CD14-positive monocyte (primary cell): ENCODE measurements around the gene CSNK1G1. TPM values are rescaled to one million over a fixed set of nuclear protein-coding genes. Genes with fewer than 3 reads are reported as not detected.
"Not testable (repeated sequence)": the region's sequence is repeated elsewhere in the genome, so short reads cannot be mapped to it uniquely, and the experiment has no call there.

Source experiments
- DNase-seq, 3 donors: peaks; one replicate each; pipeline ENCODE4 v3.0.0-alpha.2; 2011 to 2022
- H2AFZ ChIP-seq: 2 replicates; pipeline ENCODE4 v1.6.0; 2012; ENCODE audit warnings: mild to moderate bottlenecking, low read depth, low read length, inconsistent platforms; ENCODE audit not compliant: insufficient read depth, poor library complexity, severe bottlenecking
- H3K27ac ChIP-seq, 2 donors: 1 replicate in 1 of 2; 2 replicates in 1 of 2; pipeline ENCODE4 v1.5.1; 2012 to 2013; ENCODE audit warnings: low read length in 2 of 2, control low read depth in 1 of 2, inconsistent platforms in 1 of 2, low read depth in 1 of 2, mild to moderate bottlenecking in 1 of 2
- H3K27me3 ChIP-seq, 2 donors: one replicate each; pipeline versions ENCODE4 v1.6.0 to v1.6.1; 2011 to 2013; ENCODE audit warnings: low read length in 2 of 2; ENCODE audit not compliant: control insufficient read depth in 2 of 2, insufficient read depth in 2 of 2
- H3K36me3 ChIP-seq, 2 donors: replicated peaks in 1 of 2; 1 replicate in 1 of 2; 2 replicates in 1 of 2; pipeline versions ENCODE4 v1.5.1 to v1.6.1; 2012 to 2013; ENCODE audit warnings: low read length in 2 of 2, control low read depth in 1 of 2, inconsistent platforms in 1 of 2, mild to moderate bottlenecking in 1 of 2; ENCODE audit not compliant: insufficient read depth in 2 of 2, control insufficient read depth in 1 of 2
- H3K4me1 ChIP-seq, 2 donors: 1 replicate in 1 of 2; 2 replicates in 1 of 2; pipeline versions ENCODE4 v1.5.1 to v1.6.1; 2012 to 2013; ENCODE audit warnings: low read length in 2 of 2, control low read depth in 1 of 2, inconsistent platforms in 1 of 2, mild to moderate bottlenecking in 1 of 2, moderate library complexity in 1 of 2; ENCODE audit not compliant: insufficient read depth in 2 of 2, control insufficient read depth in 1 of 2
- H3K4me2 ChIP-seq: replicated peaks from 2 replicates; pipeline ENCODE3; 2012; ENCODE audit warnings: low read length, moderate library complexity, mild to moderate bottlenecking; ENCODE audit not compliant: poor library complexity, severe bottlenecking; ENCODE audit errors: extremely low read depth
- H3K4me3 ChIP-seq, 3 experiments: fragments of 200-600 bp in 1 of 3; sonication (generic) in 1 of 3; replicated peaks in 1 of 3; 1 replicate in 2 of 3; 2 replicates in 1 of 3; pipeline ENCODE4 v1.5.1; 2011 to 2013; ENCODE audit warnings: low read length in 3 of 3, mild to moderate bottlenecking in 3 of 3, control low read depth in 2 of 3, low read depth in 2 of 3, inconsistent platforms in 1 of 3, moderate library complexity in 1 of 3
- H3K79me2 ChIP-seq: 2 replicates; pipeline ENCODE4 v1.6.0; 2012; ENCODE audit warnings: mild to moderate bottlenecking, control low read depth, inconsistent platforms, low read length, moderate library complexity; ENCODE audit not compliant: insufficient read depth
- H3K9ac ChIP-seq: 2 replicates; pipeline ENCODE4 v1.6.0; 2017; ENCODE audit warnings: low read length, mild to moderate bottlenecking; ENCODE audit not compliant: insufficient read depth, poor library complexity, severe bottlenecking
- H3K9me3 ChIP-seq, 2 donors: replicated peaks in 1 of 2; 1 replicate in 1 of 2; 2 replicates in 1 of 2; pipeline versions ENCODE4 v1.5.1 to v1.6.1; 2012 to 2013; ENCODE audit warnings: low read length in 2 of 2, control low read depth in 1 of 2; ENCODE audit not compliant: control insufficient read depth in 1 of 2, insufficient read depth in 1 of 2
- H4K20me1 ChIP-seq: 2 replicates; pipeline ENCODE4 v1.6.0; 2012; ENCODE audit warnings: mild to moderate bottlenecking, low read length, control low read depth, moderate library complexity; ENCODE audit not compliant: insufficient read depth
- H3K27ac Mint-ChIP-seq, 7 donors: one replicate each; pipeline ENCODE4 v1.8.0; 2020; ENCODE audit warnings: mild to moderate bottlenecking in 7 of 7, mixed read lengths in 7 of 7, moderate library complexity in 6 of 7, inconsistent platforms in 2 of 7
- H3K27me3 Mint-ChIP-seq, 3 donors: one replicate each; pipeline ENCODE4 v1.8.0; 2021 to 2022; ENCODE audit warnings: low read depth in 3 of 3, mild to moderate bottlenecking in 3 of 3, mixed read lengths in 3 of 3, moderate library complexity in 3 of 3, inconsistent platforms in 1 of 3
- H3K36me3 Mint-ChIP-seq, 2 donors: one replicate each; pipeline ENCODE4 v1.8.0; 2020; ENCODE audit warnings: mixed read lengths in 2 of 2, inconsistent platforms in 1 of 2, mild to moderate bottlenecking in 1 of 2
- H3K4me1 Mint-ChIP-seq: one replicate; pipeline ENCODE4 v1.8.0; 2020; ENCODE audit warnings: mild to moderate bottlenecking, mixed read lengths
- H3K4me3 Mint-ChIP-seq, 2 donors: one replicate each; pipeline ENCODE4 v1.8.0; 2020; ENCODE audit warnings: mild to moderate bottlenecking in 2 of 2, mixed read lengths in 2 of 2, moderate library complexity in 1 of 2
- H3K9me3 Mint-ChIP-seq, 7 donors: one replicate each; pipeline ENCODE4 v1.8.0; 2020 to 2022; ENCODE audit warnings: mixed read lengths in 7 of 7, mild to moderate bottlenecking in 6 of 7, moderate library complexity in 6 of 7, inconsistent platforms in 2 of 7
- CTCF ChIP-seq: fragments of 200-600 bp; IDR thresholded peaks from one replicate; pipeline ENCODE4 v1.8.0; 2022; ENCODE audit warnings: antibody characterized with exemption, mild to moderate bottlenecking
- WGBS: methylation state at CpG from one replicate; pipeline ENCODE4 v1.1.5; 2013; ENCODE audit warnings: missing lambda C conversion rate; ENCODE audit not compliant: insufficient coverage; 5-methylcytosine and 5-hydroxymethylcytosine counted together
- intact Hi-C, 2 donors: fragments of 100-400 bp; cut with micrococcal nuclease; formaldehyde crosslinking; loops; one replicate each; pipeline versions ENCODE4 v1.15.0 to v1.15.1; 2023
- polyA plus RNA-seq, 3 donors: library from polyadenylated mRNA; depleted of rRNA in 1 of 3; unstranded in 2 of 3; stranded (reverse) in 1 of 3; fragments of 300-500 nt in 2 of 3; fragments of >200 nt in 1 of 3; fragmentation: Illumina TruSeq in 2 of 3; gene quantifications; 1 replicate in 2 of 3; 2 replicates in 1 of 3; pipeline ENCODE4 v1.2.3, GENCODE V29; 2012 to 2021

The CSNK1G1 gene
- polyA plus RNA-seq, 3 donors: 4.3 to 8.6 (median 7.7) TPM

- H3K9ac ChIP-seq: no peak overlapping the region
- no peak overlapping the region for H3K27ac ChIP-seq
- Mint-ChIP-seq H3K27me3 (no peaks in the 10 kb centered on the region), H3K4me3 (no peak overlapping the region), H3K4me1 (no peaks in the 10 kb centered on the region), H3K27ac (no peak overlapping the region), H3K36me3 (peaks cover 9 to 22% of the 10 kb centered on the region in 2 donors), H3K9me3 (peaks cover 8 to 16% (median 11%) of the 10 kb centered on the region in 7 donors)
- WGBS: no CpG with 5 or more reads among the region's 3 CpGs
- no peaks in the 10 kb centered on the region for H3K27me3 ChIP-seq
- TF ChIP-seq CTCF: no peak
- intact Hi-C loops: no loop called here
- no peaks in the 10 kb centered on the region for H3K36me3 ChIP-seq
- no peak for DNase-seq
- H3K4me2 ChIP-seq: no peak overlapping the region
- no peaks in the 10 kb centered on the region for H3K79me2 ChIP-seq
- no peaks in the 10 kb centered on the region for H3K4me1 ChIP-seq
- no peak overlapping the region for H3K4me3 ChIP-seq
- peaks cover 9 to 11% of the 10 kb centered on the region in 2 donors for H3K9me3 ChIP-seq
- H4K20me1 ChIP-seq: peaks cover 7% of the 10 kb centered on the region
- H2AFZ ChIP-seq: no peak overlapping the region
These were observed 133.2 kb downstream of the CSNK1G1 start for GRCh38 chr15:64222573-64223366.

GRCh38 chr15:64221911-64222310 lies 134.1 kb downstream of the CSNK1G1 start:
- H3K27me3 Mint-ChIP-seq, H3K79me2 ChIP-seq, intact Hi-C loops, H3K27ac Mint-ChIP-seq, DNase-seq, H3K36me3 ChIP-seq, H3K4me3 ChIP-seq, H3K4me1 Mint-ChIP-seq, H4K20me1 ChIP-seq, H3K4me2 ChIP-seq, H3K27me3 ChIP-seq, H3K27ac ChIP-seq, H3K9ac ChIP-seq, H3K4me3 Mint-ChIP-seq, H2AFZ ChIP-seq, H3K4me1 ChIP-seq: not testable (repeated sequence)
- peaks cover 9 to 11% of the 10 kb centered on the region in 2 donors for H3K9me3 ChIP-seq
- WGBS: no CpG with 5 or more reads among the region's 1 CpG
- Mint-ChIP-seq H3K36me3 (peaks cover 8 to 22% of the 10 kb centered on the region in 2 donors), H3K9me3 (peaks cover 8 to 16% (median 11%) of the 10 kb centered on the region in 7 donors)

- H3K27me3 Mint-ChIP-seq, H3K4me1 Mint-ChIP-seq, H3K4me3 Mint-ChIP-seq, H3K27ac Mint-ChIP-seq, H2AFZ ChIP-seq, H3K79me2 ChIP-seq, H3K4me2 ChIP-seq, H3K9me3 Mint-ChIP-seq, H3K27me3 ChIP-seq, DNase-seq, H3K4me1 ChIP-seq, H3K4me3 ChIP-seq, intact Hi-C loops, H3K9ac ChIP-seq, H3K9me3 ChIP-seq, H3K27ac ChIP-seq: not testable (repeated sequence)
- 100% methylated on average over 1 of the region's 5 CpGs for WGBS
- peaks cover 27 to 37% of the 10 kb centered on the region in 2 donors for H3K36me3 Mint-ChIP-seq
- peaks cover 15 to 35% of the 10 kb centered on the region in 2 donors for H3K36me3 ChIP-seq
- peaks cover 10% of the 10 kb centered on the region for H4K20me1 ChIP-seq
These were observed 138.6 kb downstream of the CSNK1G1 start for GRCh38 chr15:64217429-64217750.
